Glutamatergic neuron (in vitro differentiated cells): ENCODE data around the gene NRARP. TPM values are rescaled to one million over a fixed set of nuclear protein-coding genes. Genes with fewer than 3 reads are reported as not detected.

Experiments
- DNase-seq: peaks from one replicate; pipeline ENCODE4 v3.0.0; 2022
- H3K27ac Mint-ChIP-seq: one replicate; pipeline ENCODE4 v1.8.0; 2020; ENCODE audit warnings: mild to moderate bottlenecking, mixed read lengths, inconsistent platforms; ENCODE audit not compliant: unreplicated experiment
- H3K27me3 Mint-ChIP-seq: one replicate; pipeline ENCODE4 v1.8.0; 2020; ENCODE audit warnings: mild to moderate bottlenecking, moderate library complexity, mixed read lengths, inconsistent platforms; ENCODE audit not compliant: unreplicated experiment
- H3K36me3 Mint-ChIP-seq: one replicate; pipeline ENCODE4 v1.8.0; 2020; ENCODE audit warnings: mild to moderate bottlenecking, mixed read lengths, inconsistent platforms; ENCODE audit not compliant: unreplicated experiment
- H3K4me1 Mint-ChIP-seq: one replicate; pipeline ENCODE4 v1.8.0; 2020; ENCODE audit warnings: mild to moderate bottlenecking, low read depth, mixed read lengths, inconsistent platforms; ENCODE audit not compliant: unreplicated experiment
- H3K4me3 Mint-ChIP-seq: one replicate; pipeline ENCODE4 v1.8.0; 2020; ENCODE audit warnings: mild to moderate bottlenecking, mixed read lengths, inconsistent platforms; ENCODE audit not compliant: unreplicated experiment
- H3K9me3 Mint-ChIP-seq: one replicate; pipeline ENCODE4 v1.8.0; 2020; ENCODE audit warnings: mild to moderate bottlenecking, moderate library complexity, mixed read lengths, inconsistent platforms; ENCODE audit not compliant: unreplicated experiment
- CTCF ChIP-seq: fragments of 200-600 bp; sonication (generic); IDR thresholded peaks from one replicate; pipeline ENCODE4 v1.5.0; 2021; ENCODE audit not compliant: partially characterized antibody, unreplicated experiment
- long read RNA-seq: library from polyadenylated mRNA; unstranded; transcript quantifications from one replicate; pipeline ENCODE4 v2.0.0, GENCODE V29; 2020; ENCODE audit not compliant: unreplicated experiment
- total RNA-seq: library from RNA; stranded (reverse); fragmentation: NEBNext Ultra II Directional; extraction: Animal tissue kit (Norgen Biotek cat#: 25700); gene quantifications from one replicate; pipeline ENCODE4 v1.2.1, GENCODE V29; 2021; ENCODE audit not compliant: unreplicated experiment

The NRARP gene
- total RNA-seq = 15.2 TPM
- long read RNA-seq, partial matches to known transcripts = 0 of 1 reads
- long read RNA-seq, other reads (novel, unspliced or antisense) = 0 of 1 reads

GRCh38 chr9:137302118-137302448 is at the start of gene NRARP:
Gene NRARP (minus strand): TSS chr9:137302271. CDS start chr9:137301928, 343 bp downstream.
- Mint-ChIP-seq H3K27me3 (peaks cover 7% of the 10 kb centered on the region), H3K4me3 (peak within 1 kb of the TSS; percentile 85), H3K36me3 (no peaks in the 10 kb centered on the region), H3K4me1 (peaks cover 14% of the 10 kb centered on the region), H3K9me3 (peaks cover 3% of the 10 kb centered on the region), H3K27ac (peak within 1 kb of the TSS; percentile 17)
- no peak for TF ChIP-seq CTCF
- DNase-seq = peak; percentile 89

- TF ChIP-seq CTCF = no peak
- H3K27me3 Mint-ChIP-seq = peaks cover 2% of the 10 kb centered on the region
- no peak overlapping the region for H3K27ac Mint-ChIP-seq
- H3K4me3 Mint-ChIP-seq = no peak overlapping the region
- peaks cover 4% of the 10 kb centered on the region for H3K36me3 Mint-ChIP-seq
- peaks cover 8% of the 10 kb centered on the region for H3K9me3 Mint-ChIP-seq
- no peaks in the 10 kb centered on the region for H3K4me1 Mint-ChIP-seq
- no peak for DNase-seq
Observed at GRCh38 chr9:137350696-137351584, 48.9 kb upstream of the NRARP start.

GRCh38 chr9:137349471-137350033 is 47.5 kb upstream of the NRARP start:
- TF ChIP-seq CTCF = no peak
- peaks cover 2% of the 10 kb centered on the region for H3K27me3 Mint-ChIP-seq
- H3K4me3 Mint-ChIP-seq = no peak overlapping the region
- H3K4me1 Mint-ChIP-seq = no peaks in the 10 kb centered on the region
- no peak for DNase-seq
- peaks cover 8% of the 10 kb centered on the region for H3K9me3 Mint-ChIP-seq
- peaks cover 4% of the 10 kb centered on the region for H3K36me3 Mint-ChIP-seq
- H3K27ac Mint-ChIP-seq = no peak overlapping the region

- Mint-ChIP-seq H3K4me1 (no peaks in the 10 kb centered on the region), H3K9me3 (peaks cover 8% of the 10 kb centered on the region), H3K36me3 (peaks cover 4% of the 10 kb centered on the region), H3K4me3 (no peak overlapping the region), H3K27me3 (peaks cover 2% of the 10 kb centered on the region), H3K27ac (no peak overlapping the region)
- no peak for DNase-seq
- no peak for TF ChIP-seq CTCF
Observed at GRCh38 chr9:137348769-137349470, 46.8 kb upstream of the NRARP start.
